ENCODE measurements around the gene CDK3. TPM values are rescaled to one million over a fixed set of nuclear protein-coding genes. Genes with fewer than 3 reads are reported as not detected.

CDK3 gene
- total RNA-seq, 1 experiment from 2014 or later = 11.7 TPM

- no peak overlapping the region for H4K91ac ChIP-seq (ENCODE audit: insufficient read length, low read depth, low read length)
- H3K4me2 ChIP-seq (ENCODE audit: insufficient read depth, insufficient read length, low read length) = no peak overlapping the region
- no peak overlapping the region for H2BK120ac ChIP-seq (ENCODE audit: low read depth, low read length, poor library complexity, severe bottlenecking)
- H3K79me2 ChIP-seq (ENCODE audit: insufficient read depth, low read length) = no peaks in the 10 kb centered on the region
- Mint-ChIP-seq H3K4me3 (no peak overlapping the region), H3K36me3 (ENCODE audit: insufficient read depth in 1 of 3, low read depth in 3 of 3) (peaks cover 0 to 2% (median 0%) of the 10 kb centered on the region in 3 experiments; a peak in 1 of 7 replicates), H3K27me3 (ENCODE audit: low read depth) (peaks cover 8% of the 10 kb centered on the region), H3K9me3 (peaks cover 0 to 2% of the 10 kb centered on the region in 2 experiments; a peak in 2 of 5 replicates), H3K27ac (no peak overlapping the region), H3K4me1 (peaks cover 3 to 9% of the 10 kb centered on the region in 2 experiments)
- no peak overlapping the region for H3K18ac ChIP-seq (ENCODE audit: insufficient read length, low read depth, low read length)
- no CpG with 5 or more reads among the region's 5 CpGs for WGBS (ENCODE audit: extremely low coverage, insufficient read length, low lambda C conversion rate)
- H3K9ac ChIP-seq (ENCODE audit: extremely low read depth, insufficient read length, low read length) = no peak overlapping the region
- TF ChIP-seq, protein P1, sequence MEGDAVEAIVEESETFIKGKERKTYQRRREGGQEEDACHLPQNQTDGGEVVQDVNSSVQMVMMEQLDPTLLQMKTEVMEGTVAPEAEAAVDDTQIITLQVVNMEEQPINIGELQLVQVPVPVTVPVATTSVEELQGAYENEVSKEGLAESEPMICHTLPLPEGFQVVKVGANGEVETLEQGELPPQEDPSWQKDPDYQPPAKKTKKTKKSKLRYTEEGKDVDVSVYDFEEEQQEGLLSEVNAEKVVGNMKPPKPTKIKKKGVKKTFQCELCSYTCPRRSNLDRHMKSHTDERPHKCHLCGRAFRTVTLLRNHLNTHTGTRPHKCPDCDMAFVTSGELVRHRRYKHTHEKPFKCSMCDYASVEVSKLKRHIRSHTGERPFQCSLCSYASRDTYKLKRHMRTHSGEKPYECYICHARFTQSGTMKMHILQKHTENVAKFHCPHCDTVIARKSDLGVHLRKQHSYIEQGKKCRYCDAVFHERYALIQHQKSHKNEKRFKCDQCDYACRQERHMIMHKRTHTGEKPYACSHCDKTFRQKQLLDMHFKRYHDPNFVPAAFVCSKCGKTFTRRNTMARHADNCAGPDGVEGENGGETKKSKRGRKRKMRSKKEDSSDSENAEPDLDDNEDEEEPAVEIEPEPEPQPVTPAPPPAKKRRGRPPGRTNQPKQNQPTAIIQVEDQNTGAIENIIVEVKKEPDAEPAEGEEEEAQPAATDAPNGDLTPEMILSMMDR (conservative IDR thresholded peaks at IDR 0.05) = no peak
- no peak overlapping the region for H3K4ac ChIP-seq (ENCODE audit: low read depth, low read length)
- no peak overlapping the region for H2AK5ac ChIP-seq (ENCODE audit: insufficient read length, low read length)
- H3K27ac ChIP-seq (ENCODE audit: insufficient read length, low read depth, low read length) = no peak overlapping the region
- no peak overlapping the region for H2BK5ac ChIP-seq (ENCODE audit: insufficient read length, low read length)
- no peak overlapping the region for H2BK15ac ChIP-seq (ENCODE audit: low read depth, low read length)
- no peak overlapping the region for H2BK20ac ChIP-seq (ENCODE audit: low read depth, low read length, poor library complexity, severe bottlenecking)
- no peak overlapping the region for H3K23ac ChIP-seq (ENCODE audit: insufficient read length, low read depth, low read length)
- H3K14ac ChIP-seq (ENCODE audit: insufficient read depth, low read length) = no peak overlapping the region
- H3K4me1 ChIP-seq (ENCODE audit: insufficient read depth, low read length) = no peaks in the 10 kb centered on the region
- no peaks in the 10 kb centered on the region for H3K9me3 ChIP-seq (ENCODE audit: control insufficient read depth, low read depth, low read length)
- H3K79me1 ChIP-seq (ENCODE audit: insufficient read depth, low read depth, low read length, poor library complexity, severe bottlenecking) = no peaks in the 10 kb centered on the region
- no peak overlapping the region for H2AFZ ChIP-seq (ENCODE audit: low read length)
- H3K56ac ChIP-seq (ENCODE audit: insufficient read length, low read depth, low read length) = no peak overlapping the region
- no peak overlapping the region for H2BK12ac ChIP-seq (ENCODE audit: insufficient read length, low read depth, low read length)
- no peak for DNase-seq
- H3T11ph ChIP-seq (ENCODE audit: low read length) = no peak overlapping the region
- no peak overlapping the region for H4K8ac ChIP-seq (replicated peaks; ENCODE audit: insufficient read length, low read depth, low read length)
- H4K20me1 ChIP-seq (ENCODE audit: control insufficient read depth, insufficient read depth, insufficient read length) = no peaks in the 10 kb centered on the region
- no peaks in the 10 kb centered on the region for H3K27me3 ChIP-seq (ENCODE audit: insufficient read depth, low read length)
- H3K23me2 ChIP-seq (ENCODE audit: insufficient read length, low read depth, low read length, poor library complexity, severe bottlenecking) = no peaks in the 10 kb centered on the region
- H4K5ac ChIP-seq (ENCODE audit: insufficient read length, low read depth, low read length) = no peak overlapping the region
These were observed 11.3 kb downstream of the CDK3 start for GRCh38 chr17:76011951-76012350.

All from H9 (cell line).